HG03103 (cell line): Measurements from ENCODE around the gene CALML4.
"Not testable (repeated sequence)": the region's sequence is repeated elsewhere in the genome, so short reads cannot be mapped to it uniquely, and the experiment has no call there.

ENCODE experiments used
- ATAC-seq: cut with Tn5 transposase; IDR thresholded peaks from one replicate; pipeline ENCODE4 v1.9.1; 2021; ENCODE audit warnings: low read depth; ENCODE audit not compliant: unreplicated experiment

The CALML4 gene

GRCh38 chr15:68192804-68193486, 12.2 kb downstream of the CALML4 start:
- no peak for ATAC-seq

DNA sequence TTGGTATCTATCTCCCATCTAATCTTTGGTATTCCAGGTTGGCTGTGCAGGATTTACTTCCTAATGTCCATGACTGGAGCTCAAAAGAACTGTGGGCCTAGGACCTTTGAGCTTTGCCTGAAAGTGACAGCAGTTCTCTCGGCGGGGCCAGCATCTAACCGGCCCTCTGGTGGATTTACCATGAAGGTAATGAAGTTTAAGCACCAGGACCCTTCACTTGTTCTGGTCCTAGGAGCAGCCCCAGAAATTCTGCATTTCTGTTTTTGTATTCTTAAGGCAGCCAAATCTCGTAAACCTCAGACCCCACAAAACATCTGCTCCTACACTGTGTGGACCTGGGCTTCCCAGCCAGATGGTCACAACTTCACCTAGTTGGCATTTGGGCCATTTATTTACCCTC, 13.0 kb downstream of the CALML4 start:
- no peak for ATAC-seq

GRCh38 chr15:68191555-68191954, 13.6 kb downstream of the CALML4 start:
- no peak for ATAC-seq

DNA sequence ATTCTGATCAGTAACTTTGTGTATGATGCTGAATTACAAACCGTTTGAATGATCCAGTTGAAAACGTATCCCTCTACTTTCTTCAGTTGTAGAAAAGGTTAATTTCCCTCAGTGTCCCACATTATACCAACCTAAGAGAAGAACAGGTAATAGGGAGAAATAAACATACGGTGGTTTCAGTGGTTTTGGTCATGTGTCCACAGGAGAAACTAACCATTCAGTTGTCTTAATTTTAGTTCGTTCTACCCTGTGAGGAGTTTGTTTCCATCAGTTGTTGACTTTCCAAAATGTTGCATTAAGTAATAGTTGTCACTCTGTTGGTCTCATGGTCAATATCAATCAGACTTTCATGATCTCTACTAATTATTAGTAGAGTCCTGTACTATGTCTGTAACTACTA, 15.1 kb downstream of the CALML4 start:
- ATAC-seq = no peak

DNA sequence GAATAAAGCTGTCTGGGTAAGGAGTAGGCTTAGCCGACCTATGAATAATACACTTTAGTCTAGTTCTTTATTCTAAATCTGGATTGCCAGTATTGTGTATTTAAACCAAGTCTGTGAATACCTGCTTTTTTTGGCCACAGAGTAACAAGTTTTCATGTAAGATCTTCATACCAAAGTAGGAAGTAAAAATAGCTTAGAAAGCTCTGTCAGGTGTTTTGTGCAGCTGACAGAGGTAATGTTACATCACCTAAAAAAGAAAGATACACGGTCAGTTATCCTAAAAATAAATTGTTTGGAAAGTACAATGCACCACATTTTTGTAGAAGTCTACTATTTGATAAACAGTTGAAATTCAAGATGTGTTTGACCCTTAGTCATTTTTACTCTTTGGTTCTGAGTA, 16.5 kb downstream of the CALML4 start:
- no peak for ATAC-seq

- no peak for ATAC-seq
These were observed 17.6 kb downstream of the CALML4 start for GRCh38 chr15:68187559-68187958.

DNA sequence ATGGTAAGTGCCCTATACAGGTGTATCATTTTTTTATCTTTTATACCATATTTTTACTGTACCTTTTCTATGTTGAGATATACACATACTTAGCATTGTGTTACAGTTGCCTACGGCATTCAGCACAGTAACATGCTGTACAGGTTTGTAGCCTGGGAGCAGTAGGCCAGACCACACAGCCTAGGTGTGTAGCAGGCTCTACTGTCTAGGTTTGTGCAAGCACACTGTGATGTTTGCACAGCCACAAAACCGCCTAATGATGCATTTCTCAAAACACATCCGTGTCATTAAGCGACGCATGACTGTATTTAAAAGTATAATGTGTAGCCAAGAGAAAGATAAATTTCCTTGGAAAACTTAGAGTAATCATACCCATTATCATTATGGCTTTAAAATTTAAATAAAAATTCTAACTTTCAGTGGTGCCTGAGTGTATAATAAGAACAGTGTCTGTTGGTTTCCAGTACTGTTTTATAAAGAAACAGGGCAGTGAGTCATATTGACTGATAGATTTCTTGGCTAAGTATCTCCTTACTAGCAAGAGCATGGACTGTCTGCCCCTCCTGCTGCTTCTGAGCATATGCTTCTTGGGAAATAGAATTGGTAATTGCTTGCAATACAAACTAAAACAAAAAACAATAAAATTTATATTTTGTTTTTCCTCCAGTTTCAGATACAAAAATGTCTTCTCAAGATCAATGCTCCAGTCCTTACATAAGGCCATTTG, 18.3 kb downstream of the CALML4 start:
- no peak for ATAC-seq

DNA sequence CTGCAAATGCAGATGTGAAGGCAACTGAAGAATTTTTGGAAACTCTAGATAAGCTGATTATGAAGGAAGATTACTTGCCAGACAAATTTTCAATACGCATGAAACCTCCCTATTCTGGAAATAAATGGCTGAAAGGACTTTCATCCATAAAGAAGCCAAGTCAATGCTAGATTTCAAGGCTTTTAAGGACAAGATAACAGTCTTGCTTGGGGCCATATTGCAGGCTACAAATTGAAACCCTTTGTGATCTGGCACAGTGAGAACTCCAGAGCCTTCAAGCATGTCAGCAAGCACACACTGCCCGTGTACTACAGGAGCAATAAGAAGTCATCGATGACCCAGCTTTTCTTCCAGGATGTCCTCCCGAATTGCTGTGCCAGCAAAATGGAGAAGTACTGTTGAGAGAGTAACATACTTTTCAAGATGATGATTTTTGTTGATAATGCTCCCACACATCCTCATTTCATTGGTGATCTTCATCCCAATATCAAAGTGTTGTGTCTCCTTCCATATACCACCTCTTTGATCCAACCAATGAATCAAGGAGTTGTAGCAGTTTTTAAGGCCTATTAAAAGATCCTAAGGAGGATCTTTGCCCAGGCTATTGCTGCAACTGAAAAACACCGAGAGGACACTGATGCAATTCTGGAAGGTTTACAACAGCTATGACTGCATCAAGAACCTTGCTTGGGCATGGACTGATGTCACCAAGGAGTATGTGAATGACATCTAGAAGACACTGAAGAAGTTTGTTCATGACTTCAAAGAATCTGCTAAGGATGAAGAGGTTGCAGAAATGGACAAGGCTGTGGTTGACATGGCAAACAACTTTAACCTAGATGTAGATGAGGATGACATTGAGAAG, 20.3 kb downstream of the CALML4 start:
- no peak for ATAC-seq

DNA sequence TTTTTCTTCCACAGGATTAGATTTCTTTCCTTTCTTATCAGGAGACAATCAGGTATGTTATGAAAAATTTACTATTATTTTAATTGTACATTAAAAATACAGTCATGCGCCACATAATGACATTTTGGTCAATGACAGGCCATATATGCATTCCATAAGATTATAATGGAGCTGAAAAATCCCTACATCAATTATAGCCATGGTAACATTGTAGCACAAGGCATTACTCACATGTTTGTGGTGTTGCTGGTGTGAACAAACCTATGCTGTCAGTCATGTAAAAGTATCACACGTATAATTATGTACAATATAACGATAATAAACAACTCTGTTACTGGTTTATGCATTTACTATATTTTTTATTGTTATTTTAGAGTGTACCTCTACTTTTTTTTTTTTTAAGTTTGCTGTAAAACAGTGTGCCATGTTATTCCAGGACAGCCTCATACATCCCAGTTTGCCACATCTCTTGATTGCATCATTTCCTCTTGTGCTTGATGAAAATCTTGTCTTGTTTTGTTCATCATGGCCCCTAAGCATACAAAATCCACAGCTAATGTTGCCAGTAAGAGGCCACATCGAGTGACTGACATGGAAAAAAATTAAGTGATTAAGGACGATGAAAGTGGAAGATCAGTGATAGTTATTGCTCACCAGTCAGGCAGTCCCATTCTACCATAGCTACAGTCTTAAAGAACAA, 21.4 kb downstream of the CALML4 start:
- no peak for ATAC-seq

DNA sequence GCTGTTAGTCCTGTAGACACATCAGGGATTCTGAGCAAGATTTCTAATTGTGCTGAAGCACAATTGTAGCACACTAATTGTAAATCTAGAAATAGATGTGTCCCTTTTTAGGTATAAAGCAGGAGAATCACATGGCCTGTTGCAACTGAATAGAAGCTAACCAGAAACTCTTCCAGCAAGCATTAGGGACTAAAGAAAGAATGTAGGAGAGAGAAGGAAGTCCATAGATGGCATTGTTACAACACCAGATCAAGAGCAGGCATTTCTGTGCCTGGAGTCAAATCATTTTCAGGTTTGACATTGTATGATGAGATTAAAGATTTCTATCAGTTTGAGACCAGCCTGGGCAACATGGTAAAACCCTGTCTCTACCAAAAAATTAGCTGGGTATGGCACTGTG, 27.4 kb downstream of the CALML4 start:
- no peak for ATAC-seq

- ATAC-seq = no peak
These were observed 28.5 kb downstream of the CALML4 start for GRCh38 chr15:68176601-68177000.

- no peak for ATAC-seq
These were observed 29.6 kb downstream of the CALML4 start for GRCh38 chr15:68175526-68175925.

DNA sequence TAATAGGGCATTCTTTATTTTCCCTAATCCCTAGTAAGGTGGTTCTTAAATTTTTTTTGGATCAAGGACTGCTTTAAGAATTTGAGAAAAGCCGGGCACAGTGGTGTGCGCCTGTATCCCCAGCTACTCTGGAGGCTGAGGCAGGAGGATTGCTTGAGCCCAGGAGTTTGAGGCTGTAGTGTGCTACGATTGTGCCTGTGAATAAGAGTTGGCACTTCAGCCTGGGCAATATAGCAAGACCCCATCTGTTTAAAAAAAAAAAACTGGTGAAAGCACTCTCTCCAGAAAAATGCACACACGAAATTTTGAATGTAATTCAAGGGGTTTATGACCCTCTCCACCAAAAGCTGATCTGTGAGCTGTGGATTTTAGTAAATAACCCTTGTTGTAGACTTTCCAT, 32.0 kb downstream of the CALML4 start:
- no peak for ATAC-seq

GRCh38 chr15:68172037-68172436, 33.1 kb downstream of the CALML4 start:
- ATAC-seq = not testable (repeated sequence)

- ATAC-seq = no peak
These were observed 38.3 kb downstream of the CALML4 start for GRCh38 chr15:68166847-68167246.

GRCh38 chr15:68163191-68163590, 41.9 kb downstream of the CALML4 start:
- no peak for ATAC-seq

GRCh38 chr15:68158046-68158628, 47.0 kb downstream of the CALML4 start:
- ATAC-seq = no peak

DNA sequence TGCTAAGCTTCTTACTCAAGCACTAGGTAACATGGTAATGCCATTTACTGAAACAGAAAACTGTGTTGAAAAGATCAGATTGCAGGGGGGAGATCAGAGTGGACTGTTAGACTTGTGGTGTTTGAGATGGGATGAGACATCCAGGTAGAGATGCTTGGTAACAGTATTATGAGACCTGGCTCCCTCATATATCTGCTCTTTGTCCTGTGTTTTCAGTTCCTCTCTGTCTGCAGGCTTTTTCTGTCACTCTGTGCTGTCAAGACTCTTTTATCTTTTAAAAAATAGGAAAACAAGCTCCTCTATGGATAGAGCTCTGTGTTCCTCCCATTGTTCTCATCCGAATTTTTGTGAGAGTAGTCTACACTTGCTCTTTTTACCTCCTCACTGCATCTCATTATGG, 48.1 kb downstream of the CALML4 start:
- no peak for ATAC-seq

- no peak for ATAC-seq
These were observed 50.1 kb downstream of the CALML4 start for GRCh38 chr15:68154923-68155559.

DNA sequence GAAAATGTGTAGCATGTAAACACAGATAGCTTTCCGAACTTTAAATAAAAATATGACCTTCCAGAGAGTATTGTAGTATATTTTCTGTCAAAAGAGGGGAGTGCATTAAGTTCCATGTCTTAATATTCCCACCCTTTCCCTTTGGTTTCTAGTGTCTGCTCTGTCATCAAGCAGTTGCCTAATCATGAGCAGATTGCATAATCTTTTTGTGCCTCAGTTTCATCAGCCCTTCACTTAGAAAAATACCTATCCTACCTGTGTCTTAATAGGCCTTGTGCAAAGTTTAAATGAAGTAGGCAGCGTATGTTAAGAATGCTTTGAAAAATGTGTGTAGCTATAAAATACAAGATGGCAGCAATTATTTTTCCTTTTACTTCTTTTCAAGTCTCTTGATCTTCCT, 52.8 kb downstream of the CALML4 start:
- ATAC-seq = no peak
